AG09319 (cell line): ENCODE results near the gene CAPZB.

Experiments
- DNase-seq: peaks from one replicate; pipeline ENCODE4 v3.0.0-alpha.2; 2010; ENCODE audit warnings: low read depth; ENCODE audit errors: extremely low read depth
- CTCF ChIP-seq: IDR thresholded peaks from 2 replicates; pipeline ENCODE4 v1.5.1; 2011; ENCODE audit warnings: low read depth, mild to moderate bottlenecking, inconsistent platforms, low read length, moderate library complexity

Gene CAPZB

GRCh38 chr1:19323987-19324664 lies 161.2 kb downstream of the CAPZB start:
- DNase-seq, result no peak
- no peak for TF ChIP-seq CTCF

- TF ChIP-seq CTCF, result no peak
- no peak for DNase-seq
These were observed 162.9 kb downstream of the CAPZB start for GRCh38 chr1:19322481-19322880.

- no peak for TF ChIP-seq CTCF
- no peak for DNase-seq
These were observed 164.3 kb downstream of the CAPZB start for GRCh38 chr1:19321071-19321470.

GRCh38 chr1:19319196-19319595 lies 166.1 kb downstream of the CAPZB start:
- no peak for DNase-seq
- TF ChIP-seq CTCF, result no peak

DNA sequence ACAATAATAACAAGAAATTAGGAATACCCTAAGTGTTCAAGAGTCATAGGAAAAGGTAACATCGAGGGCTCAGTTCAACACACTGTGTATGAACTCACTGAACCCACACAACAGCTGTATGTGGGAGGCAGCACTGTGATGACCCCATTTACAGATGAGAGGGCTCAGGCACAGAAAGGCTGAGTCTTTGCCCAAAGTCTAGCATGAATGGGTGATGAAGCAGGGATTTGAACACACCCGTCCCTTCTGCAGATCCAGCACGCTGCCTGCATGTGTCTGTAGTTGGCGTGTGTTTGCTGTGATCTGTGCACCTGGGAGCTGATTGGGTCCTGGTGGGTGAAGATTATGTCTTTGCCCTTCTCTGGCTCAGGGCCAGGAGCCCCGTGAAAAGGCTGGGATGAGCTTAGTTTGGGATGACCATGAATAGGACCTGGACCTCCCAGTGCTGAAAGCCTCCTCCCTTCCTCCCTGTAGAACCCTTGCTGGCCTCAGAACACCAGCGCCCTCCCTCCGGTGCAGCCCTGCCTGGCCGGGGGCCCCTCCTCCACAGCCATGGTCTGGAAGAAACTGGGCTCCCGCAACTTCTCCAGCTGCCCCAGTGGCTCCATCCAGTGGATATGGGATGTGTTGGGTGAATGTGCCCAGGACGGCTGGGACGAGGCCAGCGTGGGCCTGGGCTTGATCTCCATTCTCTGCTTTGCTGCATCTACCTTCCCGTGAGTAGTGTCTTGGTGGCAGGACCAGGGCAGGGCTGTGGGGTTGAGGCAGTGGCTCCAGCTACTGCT lies 168.0 kb downstream of the CAPZB start:
- TF ChIP-seq CTCF, result no peak
- no peak for DNase-seq

DNA sequence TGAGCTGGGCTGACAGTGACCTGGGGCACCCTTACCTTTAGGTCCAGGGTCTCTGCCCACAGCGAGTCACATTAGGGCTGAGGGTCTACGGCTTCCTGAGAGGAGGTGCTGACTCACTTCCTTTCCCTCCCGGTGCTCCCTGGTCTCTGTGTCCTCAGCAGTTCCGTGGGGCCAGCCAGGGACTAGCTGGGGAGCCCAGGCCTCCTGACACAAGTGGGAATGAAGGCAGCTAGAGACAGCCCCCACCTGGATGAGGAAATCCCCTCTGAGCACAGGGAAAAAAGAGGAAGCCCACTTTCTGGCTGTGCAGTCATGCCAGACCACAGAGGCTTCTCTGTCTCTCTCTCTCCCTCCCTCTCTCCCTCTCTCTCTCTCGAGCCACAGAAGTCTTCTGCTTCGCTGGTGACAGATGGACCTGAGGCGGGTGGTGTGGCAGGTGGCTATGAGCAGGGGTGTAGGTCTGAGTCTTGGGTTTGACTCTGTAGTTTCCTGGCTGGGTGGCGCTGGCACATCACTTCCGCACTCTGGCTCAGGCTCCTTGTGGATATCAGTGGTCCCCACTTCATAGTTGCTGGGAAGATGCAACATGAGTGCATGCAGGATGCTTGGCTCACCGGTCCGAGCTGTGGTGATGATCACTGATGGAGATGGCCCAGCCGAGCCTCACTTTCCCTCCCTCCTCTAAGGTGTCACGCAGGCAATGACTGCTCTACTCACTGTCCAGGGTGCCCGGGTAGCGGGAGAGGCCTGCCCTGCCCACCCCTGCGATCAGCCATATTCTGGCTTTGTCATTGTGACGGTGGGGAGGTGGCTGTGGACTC lies 169.8 kb downstream of the CAPZB start:
- TF ChIP-seq CTCF, result no peak
- no peak for DNase-seq
